HepG2 (cell line): ENCODE data around the gene GDAP2.

Experiments
- ATF4 ChIP-seq, 2 experiments: fragments of 450-650 bp in 1 of 2; sonication (generic) in 1 of 2; formaldehyde crosslinking; IDR thresholded peaks; 2 replicates each; pipeline versions ENCODE4 v1.5.0 to v1.8.0; 2020 to 2022; ENCODE audit warnings: mild to moderate bottlenecking in 1 of 2, missing genetic modification reagents in 1 of 2
- CTCF ChIP-seq: sonication (generic); formaldehyde crosslinking; IDR thresholded peaks from 2 replicates; pipeline ENCODE4 v1.5.0; 2020; ENCODE audit warnings: mild to moderate bottlenecking, missing genetic modification reagents, moderate library complexity
- DPF2 ChIP-seq: sonication (generic); formaldehyde crosslinking; IDR thresholded peaks from 2 replicates; pipeline ENCODE4 v1.4.0; 2020; ENCODE audit warnings: mild to moderate bottlenecking, low read depth, missing genetic modification reagents, borderline replicate concordance
- ELF1 ChIP-seq: sonication (generic); formaldehyde crosslinking; IDR thresholded peaks from 2 replicates; pipeline ENCODE4 v1.4.0; 2020; ENCODE audit warnings: missing genetic modification reagents
- FOXJ3 ChIP-seq: sonication (generic); formaldehyde crosslinking; IDR thresholded peaks from 2 replicates; pipeline ENCODE4 v1.4.0; 2020; ENCODE audit warnings: missing genetic modification reagents, mild to moderate bottlenecking, borderline replicate concordance
- HOXA7 ChIP-seq: sonication (generic); formaldehyde crosslinking; IDR thresholded peaks from 2 replicates; pipeline ENCODE4 v1.8.1; 2022; ENCODE audit warnings: mild to moderate bottlenecking, missing genetic modification reagents, moderate library complexity
- POLR2A ChIP-seq, 2 experiments: IDR thresholded peaks; 2 replicates each; pipeline ENCODE4 v1.6.1; 2011; ENCODE audit warnings: low read depth in 2 of 2, low read length in 2 of 2, mild to moderate bottlenecking in 1 of 2, moderate library complexity in 1 of 2; ENCODE audit not compliant: insufficient read depth in 1 of 2
- RERE ChIP-seq: IDR thresholded peaks from 2 replicates; pipeline ENCODE4 v1.6.1; 2016; ENCODE audit warnings: low read depth, missing genetic modification reagents, missing compliant biosample characterization
- SALL2 ChIP-seq: sonication (generic); formaldehyde crosslinking; IDR thresholded peaks from 2 replicates; pipeline ENCODE4 v1.8.1; 2023; ENCODE audit warnings: mild to moderate bottlenecking, missing genetic modification reagents, inconsistent platforms
- THRA ChIP-seq: sonication (generic); formaldehyde crosslinking; IDR thresholded peaks from 2 replicates; pipeline ENCODE4 v1.4.0; 2020; ENCODE audit warnings: missing genetic modification reagents, borderline replicate concordance
- YY1 ChIP-seq: IDR thresholded peaks from 2 replicates; pipeline ENCODE4 v1.6.1; 2011; ENCODE audit warnings: low read length, low read depth, moderate library complexity, mild to moderate bottlenecking; ENCODE audit not compliant: insufficient read depth, insufficient replicate concordance
- TF ChIP-seq, protein P1 (sequence below), 2 experiments: sonication (generic) in 1 of 2; formaldehyde crosslinking in 1 of 2; IDR thresholded peaks; 2 replicates each; pipeline versions ENCODE4 v1.5.1 to v1.6.1; 2011 to 2020; ENCODE audit warnings: borderline replicate concordance in 1 of 2, low read depth in 1 of 2, low read length in 1 of 2, mild to moderate bottlenecking in 1 of 2, missing genetic modification reagents in 1 of 2, moderate library complexity in 1 of 2
- TF ChIP-seq, protein P2 (sequence below): IDR thresholded peaks from 2 replicates; pipeline ENCODE4 v1.6.1; 2016; ENCODE audit warnings: low read depth, borderline replicate concordance

GRCh38 chr1:117825414-117825813 lies 104.0 kb downstream of the GDAP2 start:
- no peak for TF ChIP-seq CTCF (CRISPR knock-in tag)
- no peak for TF ChIP-seq POLR2A (IDR thresholded peaks at IDR 0.05; ENCODE audit: insufficient read depth in 1 of 2, low read depth in 2 of 2, low read length in 2 of 2)
- TF ChIP-seq DPF2 (CRISPR knock-in tag), result no peak
- TF ChIP-seq SALL2 (CRISPR knock-in tag), result no peak
- no peak for TF ChIP-seq ELF1
- no peak for TF ChIP-seq HOXA7 (CRISPR knock-in tag)
- no peak for TF ChIP-seq THRA
- TF ChIP-seq ATF4 (CRISPR knock-in tag; IDR thresholded peaks at IDR 0.05), result no peak
- TF ChIP-seq FOXJ3 (CRISPR knock-in tag), result no peak
- no peak for TF ChIP-seq RERE (CRISPR knock-in tag)
- TF ChIP-seq, protein P1, sequence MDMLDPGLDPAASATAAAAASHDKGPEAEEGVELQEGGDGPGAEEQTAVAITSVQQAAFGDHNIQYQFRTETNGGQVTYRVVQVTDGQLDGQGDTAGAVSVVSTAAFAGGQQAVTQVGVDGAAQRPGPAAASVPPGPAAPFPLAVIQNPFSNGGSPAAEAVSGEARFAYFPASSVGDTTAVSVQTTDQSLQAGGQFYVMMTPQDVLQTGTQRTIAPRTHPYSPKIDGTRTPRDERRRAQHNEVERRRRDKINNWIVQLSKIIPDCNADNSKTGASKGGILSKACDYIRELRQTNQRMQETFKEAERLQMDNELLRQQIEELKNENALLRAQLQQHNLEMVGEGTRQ (IDR thresholded peaks at IDR 0.05; ENCODE audit: low read depth, low read length), result no peak
- TF ChIP-seq, protein P1 (CRISPR knock-in tag; IDR thresholded peaks at IDR 0.05; ENCODE audit: borderline replicate concordance), result no peak
- TF ChIP-seq YY1, result no peak
- TF ChIP-seq, protein P2, sequence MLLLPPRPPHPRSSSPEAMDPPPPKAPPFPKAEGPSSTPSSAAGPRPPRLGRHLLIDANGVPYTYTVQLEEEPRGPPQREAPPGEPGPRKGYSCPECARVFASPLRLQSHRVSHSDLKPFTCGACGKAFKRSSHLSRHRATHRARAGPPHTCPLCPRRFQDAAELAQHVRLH, result no peak
